GM19240 (cell line): Measurements from ENCODE around the gene GCDH.
"Not testable (repeated sequence)": the region's sequence is repeated elsewhere in the genome, so short reads cannot be mapped to it uniquely, and the experiment has no call there.

ENCODE experiments used
- DNase-seq: peaks from one replicate; pipeline ENCODE4 v3.0.0; 2011; ENCODE audit warnings: low spot score; ENCODE audit not compliant: insufficient read length

The GCDH gene

DNA sequence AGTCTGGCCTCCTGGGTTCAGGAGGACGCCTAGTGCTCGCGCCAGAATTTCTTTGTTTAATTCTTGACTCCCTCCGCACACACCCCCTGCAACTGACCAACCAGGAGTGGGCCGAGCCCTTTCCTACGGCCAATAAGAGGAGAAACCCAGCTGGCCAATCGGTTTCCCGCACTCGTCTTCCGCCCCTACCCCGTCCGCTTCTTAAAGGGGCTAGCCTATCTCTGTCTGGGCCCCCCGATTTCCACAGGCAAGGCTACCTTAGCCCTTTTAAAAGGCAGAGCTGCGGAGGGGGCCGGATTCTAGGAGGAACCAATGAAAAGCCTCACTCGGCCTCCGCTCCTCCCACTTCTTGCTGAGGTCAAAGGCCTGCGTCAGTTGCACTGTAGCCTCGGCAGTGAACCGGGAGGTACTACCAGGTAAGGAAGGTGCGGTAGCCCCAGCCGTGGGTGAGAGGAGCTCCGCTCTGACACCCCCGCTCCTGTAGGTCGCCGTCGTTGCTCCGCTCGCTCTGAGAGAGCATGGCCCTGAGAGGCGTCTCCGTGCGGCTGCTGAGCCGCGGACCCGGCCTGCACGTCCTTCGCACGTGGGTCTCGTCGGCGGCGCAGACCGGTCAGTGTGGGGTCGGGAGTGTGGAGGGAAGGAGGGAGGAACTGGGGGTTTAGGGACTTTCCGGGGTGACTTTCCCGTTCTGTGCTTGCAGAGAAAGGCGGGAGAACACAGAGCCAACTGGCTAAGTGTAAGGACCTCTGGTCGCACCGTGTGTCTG, at the start of gene GCDH:
Gene GCDH, plus strand, starts transcription at position 374 of the 766 bp plus-strand sequence. Its CDS starts 145 bp downstream, at position 519.
- peak; percentile 97 for DNase-seq

DNA sequence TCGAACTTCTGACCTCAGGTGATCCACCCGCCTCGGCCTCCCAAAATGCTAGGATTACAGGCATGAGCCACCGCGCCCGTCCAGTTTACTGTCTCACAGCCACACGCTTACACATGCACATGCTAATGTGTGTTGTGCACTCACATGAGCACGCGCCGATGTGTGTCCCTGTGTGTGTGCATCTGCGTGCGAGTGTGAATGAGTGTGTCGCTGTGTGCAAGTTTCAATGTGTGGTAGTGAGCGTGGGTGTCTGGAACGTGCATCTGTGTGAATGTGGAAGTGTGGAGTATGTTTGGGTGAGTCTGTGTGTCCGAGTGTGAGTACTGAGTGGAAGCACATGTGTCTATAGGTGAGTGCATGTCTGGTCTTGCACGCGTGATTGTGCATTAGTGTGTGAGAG, 48.4 kb upstream of the GCDH start:
- no peak for DNase-seq

DNA sequence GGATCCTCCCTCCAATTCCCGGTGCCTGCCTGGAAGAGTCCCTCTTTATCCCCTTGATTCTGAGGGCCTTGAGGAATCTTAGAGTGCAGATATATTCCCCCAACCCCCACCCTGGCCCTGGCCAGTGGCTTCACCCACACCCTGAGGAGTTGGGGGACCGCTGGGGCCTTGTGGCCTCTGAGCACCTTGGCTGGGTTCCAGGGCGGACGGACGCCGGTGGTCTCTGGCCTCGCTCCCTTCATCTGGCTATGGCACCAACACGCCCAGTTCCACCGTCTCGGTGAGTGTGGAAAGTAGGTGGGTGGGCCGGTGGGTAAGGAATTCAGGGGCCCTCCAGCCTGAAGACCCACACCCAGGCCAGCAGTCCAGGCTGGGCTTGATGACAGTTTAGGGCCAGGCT, 47.6 kb upstream of the GCDH start:
- DNase-seq: no peak

DNA sequence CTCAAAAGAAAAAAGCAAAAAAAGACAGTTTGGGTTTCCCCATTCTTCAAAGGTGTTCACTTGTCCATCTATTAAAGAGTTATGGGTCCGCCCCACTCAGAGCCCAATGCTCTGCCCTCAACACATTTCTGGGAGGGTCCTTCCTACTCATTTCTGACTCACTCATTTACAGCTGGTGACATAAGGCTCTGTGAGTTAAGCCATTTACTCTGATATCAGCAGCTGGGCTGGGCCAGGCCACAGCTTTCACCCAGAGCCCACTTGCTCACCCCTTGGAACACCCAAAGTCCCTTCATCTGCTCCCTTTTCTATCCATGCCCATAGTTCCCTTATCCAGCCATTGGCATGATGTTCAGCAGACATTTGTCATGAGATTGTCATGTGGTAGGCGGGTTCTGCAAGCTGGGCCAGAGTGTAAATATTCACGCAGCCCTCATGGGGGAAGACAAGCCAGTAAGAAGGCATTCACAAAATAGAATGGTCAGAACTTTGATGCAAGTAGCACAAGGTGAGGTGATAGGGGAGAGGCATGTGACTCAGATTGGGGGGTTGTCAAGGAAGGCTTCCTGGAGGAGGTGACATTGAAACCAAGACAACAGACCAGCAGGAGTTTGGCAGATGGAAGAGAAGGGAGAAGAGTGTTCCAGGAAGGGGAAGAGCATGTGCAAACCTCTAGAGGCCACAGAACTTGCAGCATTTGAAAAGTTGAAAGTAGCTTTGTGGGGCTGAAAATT, 46.8 kb upstream of the GCDH start:
- DNase-seq: no peak

- DNase-seq: not testable (repeated sequence)
Measured at GRCh38 chr19:12846613-12847012, 44.3 kb upstream of the GCDH start.

DNA sequence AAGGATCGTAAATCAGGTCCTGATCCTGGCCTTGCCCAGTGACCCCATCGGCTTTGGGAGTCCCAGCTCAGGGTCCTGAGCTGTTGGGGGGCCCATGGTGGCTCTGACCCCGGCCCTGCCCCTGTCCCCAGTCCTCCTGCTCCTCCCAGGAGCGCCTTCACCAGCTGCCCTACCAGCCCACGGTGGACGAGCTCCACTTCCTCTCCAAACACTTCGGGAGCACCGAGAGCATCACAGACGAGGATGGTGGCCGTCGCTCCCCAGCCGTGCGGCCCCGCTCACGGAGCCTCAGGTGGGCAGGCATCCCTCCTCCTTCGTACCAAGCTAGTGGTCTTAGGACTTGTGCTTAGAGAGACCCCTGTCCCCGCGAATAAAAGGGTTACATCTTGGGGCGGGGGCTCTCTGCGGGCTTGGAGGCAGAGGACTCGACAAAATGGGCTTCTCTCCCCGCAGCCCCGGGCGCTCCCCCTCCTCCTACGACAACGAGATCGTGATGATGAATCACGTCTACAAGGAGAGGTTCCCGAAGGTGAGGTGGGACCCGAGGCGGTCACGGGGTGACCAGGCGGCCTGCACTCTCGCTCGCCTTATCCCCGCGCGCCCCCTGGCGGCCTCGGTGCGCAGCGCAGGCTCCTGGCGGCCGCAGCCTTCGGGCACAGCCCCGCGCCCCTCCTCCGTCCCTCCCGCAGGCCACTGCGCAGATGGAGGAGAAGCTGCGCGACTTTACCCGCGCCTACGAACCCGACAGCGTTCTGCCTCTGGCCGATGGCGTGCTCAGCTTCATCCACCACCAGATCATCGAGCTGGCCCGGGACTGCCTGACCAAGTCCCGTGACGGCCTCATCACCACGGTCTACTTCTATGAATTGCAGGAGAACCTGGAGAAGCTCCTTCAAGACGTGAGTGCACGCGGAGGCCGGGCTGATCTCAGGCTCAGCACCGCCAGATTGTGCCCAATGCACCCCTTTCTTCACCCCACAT, 43.5 kb upstream of the GCDH start:
- peak; percentile 87 for DNase-seq

- DNase-seq: no peak
Measured at GRCh38 chr19:12856653-12857052, 34.3 kb upstream of the GCDH start.

GRCh38 chr19:12858041-12858928, 32.7 kb upstream of the GCDH start:
- DNase-seq: no peak

DNA sequence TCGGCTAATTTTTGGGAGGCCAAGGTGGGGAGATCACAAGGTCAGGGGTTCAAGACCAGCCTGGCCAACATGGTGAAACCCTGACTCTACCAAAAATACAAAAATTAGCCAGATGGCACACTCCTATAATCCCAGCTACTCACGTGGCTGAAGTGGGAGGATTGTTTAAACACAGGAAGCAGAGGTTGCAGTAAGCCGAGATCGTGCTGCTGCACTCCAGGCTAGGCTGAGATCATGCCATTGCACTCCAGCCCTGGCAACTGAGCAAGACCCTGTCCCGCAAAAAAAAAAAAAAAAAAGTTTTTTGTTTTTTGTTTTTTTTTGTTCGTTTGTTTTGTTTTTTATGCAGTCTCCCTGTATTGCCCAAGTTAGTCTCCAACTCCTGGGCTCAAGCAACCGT, 31.4 kb upstream of the GCDH start:
- DNase-seq: no peak

GRCh38 chr19:12864143-12864542, 26.8 kb upstream of the GCDH start:
- DNase-seq: no peak

- DNase-seq: no peak
Measured at GRCh38 chr19:12864721-12865715, 25.9 kb upstream of the GCDH start.

DNA sequence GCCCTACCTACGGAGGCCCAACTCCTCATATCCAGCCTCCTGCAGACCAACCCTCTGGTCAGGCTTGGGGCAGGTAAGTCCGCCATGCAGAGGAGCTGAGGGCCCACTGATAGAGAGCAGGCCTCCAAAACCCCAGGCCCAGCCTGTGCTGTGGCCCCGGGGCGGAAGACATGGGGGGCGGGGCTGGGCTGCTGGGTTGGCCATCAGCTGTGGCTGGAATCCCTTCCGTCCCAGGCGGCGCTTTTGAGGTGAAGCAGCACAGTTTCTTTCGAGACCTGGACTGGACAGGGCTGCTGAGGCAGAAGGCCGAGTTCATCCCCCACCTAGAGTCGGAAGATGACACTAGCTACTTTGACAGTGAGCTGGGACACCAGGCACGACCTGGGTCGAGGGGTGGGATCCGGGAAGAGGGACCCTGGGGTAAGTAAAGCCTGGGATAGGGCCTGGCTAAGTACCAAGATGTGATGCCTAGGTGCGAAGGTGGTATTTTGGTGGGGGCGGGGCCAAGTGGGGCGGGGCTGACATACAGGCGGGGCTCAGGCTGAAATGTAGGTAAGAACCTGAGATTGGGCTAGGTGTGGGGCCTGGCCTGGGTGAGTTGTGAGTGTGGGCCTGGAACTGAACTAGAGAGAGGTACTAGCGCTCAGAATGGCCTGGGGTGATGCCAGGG, 25.1 kb upstream of the GCDH start:
- no peak for DNase-seq

GRCh38 chr19:12866416-12867119, 24.4 kb upstream of the GCDH start:
- no peak for DNase-seq

GRCh38 chr19:12867120-12868099, 23.6 kb upstream of the GCDH start:
- DNase-seq: peak; percentile 94

DNA sequence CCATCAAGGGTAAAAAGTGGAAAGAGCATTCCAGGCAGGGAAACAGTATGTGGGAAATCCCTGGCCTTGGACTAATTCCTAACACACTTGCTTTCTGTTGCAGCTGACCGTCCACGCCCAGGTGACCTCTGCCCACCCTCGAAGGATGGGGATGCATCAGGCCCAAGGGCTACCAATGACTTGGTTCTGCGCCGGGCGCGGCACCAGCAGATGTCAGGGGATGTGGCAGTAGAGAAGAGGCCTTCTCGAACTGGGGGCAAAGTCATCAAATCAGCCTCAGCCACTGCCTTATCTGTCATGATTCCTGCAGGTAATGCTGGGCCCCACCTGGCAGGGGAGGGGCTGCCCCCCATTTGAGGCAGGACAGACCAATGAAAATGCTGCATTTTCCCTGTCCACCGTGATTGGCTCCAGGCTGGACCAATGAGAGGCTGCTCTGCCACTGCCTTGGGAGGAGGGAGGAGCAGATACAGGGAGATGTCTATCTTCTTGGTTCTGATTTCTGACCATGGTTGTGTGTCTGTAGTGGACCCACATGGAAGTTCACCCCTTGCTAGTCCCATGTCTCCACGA, 22.3 kb upstream of the GCDH start:
- DNase-seq: no peak

GRCh38 chr19:12871681-12872080, 19.3 kb upstream of the GCDH start:
- DNase-seq: no peak

- no peak for DNase-seq
Measured at GRCh38 chr19:12872255-12872654, 18.7 kb upstream of the GCDH start.
